ENCODE data around the gene GARIN5B. TPM values are rescaled to one million over a fixed set of nuclear protein-coding genes. Genes with fewer than 3 reads are reported as not detected.

Gene GARIN5B
- total RNA-seq, 1 donor from 2014 or later = not detected

- DNase-seq (ENCODE audit: low read depth) = no peak
Observed at GRCh38 chr19:55389386-55390317, 26.6 kb upstream of the GARIN5B start.

DNA sequence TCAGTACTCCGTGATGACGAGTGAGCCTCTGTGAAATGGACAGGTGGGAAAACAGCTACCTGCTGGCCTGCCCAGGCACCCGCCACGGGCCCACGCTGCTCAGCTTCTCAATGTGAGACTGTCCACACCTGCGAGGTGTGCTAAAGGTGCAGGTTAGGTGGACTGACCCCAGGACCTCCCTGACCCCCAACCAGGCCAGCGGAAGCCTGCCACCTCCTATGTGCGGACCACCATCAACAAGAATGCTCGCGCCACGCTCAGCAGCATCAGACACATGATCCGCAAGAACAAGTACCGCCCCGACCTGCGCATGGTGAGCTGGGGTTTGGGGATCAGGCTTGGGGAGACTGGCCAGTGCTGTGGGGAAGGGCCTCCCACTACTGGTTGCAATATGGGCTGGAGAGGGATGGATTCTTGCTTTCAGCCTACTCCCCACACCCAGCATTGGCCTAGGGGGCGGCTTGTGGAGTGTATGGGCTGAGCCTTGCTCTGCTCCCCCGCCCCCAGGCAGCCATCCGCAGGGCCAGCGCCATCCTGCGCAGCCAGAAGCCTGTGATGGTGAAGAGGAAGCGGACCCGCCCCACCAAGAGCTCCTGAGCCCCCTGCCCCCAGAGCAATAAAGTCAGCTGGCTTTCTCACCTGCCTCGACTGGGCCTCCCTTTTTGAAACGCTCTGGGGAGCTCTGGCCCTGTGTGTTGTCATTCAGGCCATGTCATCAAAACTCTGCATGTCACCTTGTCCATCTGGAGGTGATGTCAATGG, 24.9 kb upstream of the GARIN5B start:
- no peak for DNase-seq (ENCODE audit: low read depth)

GRCh38 chr19:55386493-55386971, 23.5 kb upstream of the GARIN5B start:
- no peak for DNase-seq (ENCODE audit: low read depth)

DNA sequence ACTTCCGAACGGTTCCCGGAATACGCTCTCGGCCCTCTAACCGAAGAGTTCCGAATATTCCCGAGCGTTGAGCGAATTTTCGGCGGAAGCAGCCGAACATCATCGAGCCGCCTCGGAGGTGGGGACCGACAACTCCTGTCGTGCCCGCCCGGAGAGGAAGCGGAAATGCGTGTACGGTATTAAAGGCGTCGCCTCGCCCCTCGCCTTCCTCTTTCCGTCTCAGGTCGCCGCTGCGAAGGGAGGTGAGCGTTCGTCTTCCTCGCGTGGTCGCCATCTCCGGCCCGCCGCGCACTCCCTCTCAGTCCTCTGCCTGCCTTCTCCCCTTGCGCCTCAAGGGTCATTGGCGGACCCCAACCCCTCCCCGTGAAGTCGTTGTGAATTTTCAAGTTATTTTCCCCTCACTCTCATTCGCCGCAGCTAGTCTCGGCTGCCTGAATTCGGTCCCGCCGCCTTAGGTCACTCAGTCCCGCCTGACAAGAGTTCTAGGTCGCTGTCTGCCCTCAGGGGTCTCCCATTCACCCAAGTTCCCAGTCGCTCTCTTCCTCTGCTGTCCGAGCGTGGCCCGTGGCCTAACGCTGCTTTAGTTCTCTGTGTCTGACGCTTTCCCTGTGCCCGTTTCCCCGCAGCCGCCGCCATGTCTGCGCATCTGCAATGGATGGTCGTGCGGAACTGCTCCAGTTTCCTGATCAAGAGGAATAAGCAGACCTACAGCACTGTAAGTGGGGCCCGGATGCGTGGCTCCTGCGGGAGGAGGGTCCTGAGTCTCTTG, 22.8 kb upstream of the GARIN5B start, which contains the start of gene RPL28:
RPL28 (plus strand) TSS at position 209 of the 769 bp plus-strand sequence; CDS start at position 635, 426 bp downstream.
- DNase-seq (ENCODE audit: low read depth) = peak; percentile 93

DNA sequence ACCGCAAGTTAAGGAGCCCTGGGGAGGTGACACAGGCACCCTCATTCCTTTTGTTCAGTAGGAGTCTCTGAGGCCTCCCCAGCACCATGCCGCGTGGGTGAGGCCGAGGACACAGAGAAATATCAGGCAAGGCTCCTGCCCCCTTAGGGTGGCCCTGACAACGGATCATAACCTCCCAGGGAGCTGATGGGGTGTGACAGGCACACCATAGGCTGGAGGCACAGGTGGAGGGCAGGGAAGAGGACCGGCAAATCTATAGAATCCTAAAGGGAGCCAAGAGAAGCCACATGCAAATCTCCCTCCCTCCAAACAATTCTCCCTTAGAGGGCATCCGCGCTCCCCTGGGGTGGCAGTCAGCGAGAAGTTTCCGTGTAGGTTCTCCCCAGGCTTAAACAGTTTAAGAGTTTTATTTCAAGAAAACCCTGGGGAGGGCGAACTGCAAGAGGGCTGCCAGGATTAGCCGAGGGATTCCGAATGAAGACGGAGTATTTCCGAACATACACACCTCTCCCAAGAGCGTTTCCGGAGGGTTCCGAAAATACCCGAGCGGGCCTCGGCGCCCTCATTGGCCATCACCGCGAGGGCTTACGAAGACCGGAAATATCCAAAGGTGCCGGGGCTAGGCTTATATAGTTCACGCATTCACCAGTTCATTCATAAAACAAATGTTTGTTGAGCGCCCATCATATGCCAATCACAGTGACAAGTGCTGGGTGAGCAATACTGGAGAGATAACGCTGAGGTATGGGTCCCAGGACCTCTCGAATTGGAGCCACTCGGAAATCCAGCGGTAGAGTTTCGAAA, 22.1 kb upstream of the GARIN5B start:
- peak; percentile 95 for DNase-seq (ENCODE audit: low read depth)

GRCh38 chr19:55384131-55384919, 21.3 kb upstream of the GARIN5B start, which contains the start of gene TMEM238:
Gene TMEM238, minus strand, starts transcription at chr19:55384292. Its CDS starts 33 bp downstream, at chr19:55384259.
- DNase-seq (ENCODE audit: low read depth) = no peak

GRCh38 chr19:55383279-55384130, 20.4 kb upstream of the GARIN5B start:
- no peak for DNase-seq (ENCODE audit: low read depth)

GRCh38 chr19:55382522-55383054, 19.5 kb upstream of the GARIN5B start:
- no peak for DNase-seq (ENCODE audit: low read depth)

DNA sequence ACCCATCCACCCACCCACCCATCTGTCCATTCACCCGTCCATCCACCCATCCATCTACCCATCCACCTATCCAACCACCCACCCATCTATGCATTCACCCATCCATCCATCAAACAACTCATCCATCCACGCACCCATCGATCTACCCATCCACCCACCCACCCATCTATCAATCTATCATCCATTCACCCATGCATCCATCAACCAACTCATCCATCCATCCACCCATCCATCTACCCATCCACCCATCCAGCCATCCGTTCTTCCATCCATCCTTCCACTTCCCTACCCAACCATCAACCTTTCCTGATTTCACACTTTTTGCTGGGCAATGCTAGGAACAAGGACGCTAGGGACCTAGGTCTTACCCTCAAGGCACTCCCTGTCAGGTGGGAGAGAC, 19.0 kb upstream of the GARIN5B start:
- DNase-seq (ENCODE audit: low read depth) = no peak

DNA sequence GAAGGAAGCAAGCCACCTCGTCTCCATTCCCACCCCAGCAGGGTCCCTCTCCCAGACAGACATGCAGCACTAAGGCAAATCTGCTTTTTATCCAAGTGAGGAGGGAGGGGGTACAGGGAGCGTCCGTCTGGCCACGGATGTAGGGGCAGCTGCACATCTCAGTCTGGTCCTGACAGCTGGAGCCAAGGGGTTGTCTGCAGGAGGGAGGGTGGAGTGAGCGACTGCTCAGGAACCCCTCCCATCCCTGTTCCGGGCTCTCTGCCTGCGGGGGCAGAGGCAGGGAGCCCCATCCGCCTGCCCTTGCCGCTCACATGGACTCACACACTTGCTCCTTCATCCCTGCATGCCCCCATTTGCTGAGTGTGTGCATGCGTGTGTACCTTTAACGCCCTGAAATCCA, 16.1 kb upstream of the GARIN5B start:
- no peak for DNase-seq (ENCODE audit: low read depth)

DNA sequence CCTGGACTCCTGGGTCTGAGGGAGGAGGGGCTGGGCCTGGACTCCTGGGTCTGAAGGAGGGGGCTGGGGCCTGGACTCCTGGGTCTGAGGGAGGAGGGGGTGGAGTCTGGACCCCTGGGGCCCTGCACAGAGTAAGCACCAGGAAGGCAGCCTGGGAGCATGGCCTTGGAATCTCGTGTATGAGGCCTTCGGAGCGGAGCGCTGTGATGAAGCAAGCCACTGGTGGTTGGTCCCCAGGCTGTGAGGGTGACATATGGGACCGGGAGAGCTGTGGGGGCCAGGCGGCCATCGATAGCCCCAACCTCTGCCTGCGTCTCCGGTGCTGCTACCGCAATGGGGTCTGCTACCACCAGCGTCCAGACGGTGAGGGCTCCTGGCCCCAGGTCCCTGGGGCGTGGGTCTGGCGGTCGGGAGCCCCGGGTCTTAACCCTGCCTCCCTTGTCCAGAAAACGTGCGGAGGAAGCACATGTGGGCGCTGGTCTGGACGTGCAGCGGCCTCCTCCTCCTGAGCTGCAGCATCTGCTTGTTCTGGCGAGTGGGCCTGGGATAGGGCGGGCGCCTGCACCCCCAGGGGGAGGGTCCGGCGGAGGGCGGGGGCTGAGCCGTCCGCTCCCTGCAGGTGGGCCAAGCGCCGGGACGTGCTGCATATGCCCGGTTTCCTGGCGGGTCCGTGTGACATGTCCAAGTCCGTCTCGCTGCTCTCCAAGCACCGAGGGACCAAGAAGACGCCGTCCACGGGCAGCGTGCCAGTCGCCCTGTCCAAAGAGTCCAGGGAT, 14.5 kb upstream of the GARIN5B start:
- DNase-seq (ENCODE audit: low read depth) = no peak

DNA sequence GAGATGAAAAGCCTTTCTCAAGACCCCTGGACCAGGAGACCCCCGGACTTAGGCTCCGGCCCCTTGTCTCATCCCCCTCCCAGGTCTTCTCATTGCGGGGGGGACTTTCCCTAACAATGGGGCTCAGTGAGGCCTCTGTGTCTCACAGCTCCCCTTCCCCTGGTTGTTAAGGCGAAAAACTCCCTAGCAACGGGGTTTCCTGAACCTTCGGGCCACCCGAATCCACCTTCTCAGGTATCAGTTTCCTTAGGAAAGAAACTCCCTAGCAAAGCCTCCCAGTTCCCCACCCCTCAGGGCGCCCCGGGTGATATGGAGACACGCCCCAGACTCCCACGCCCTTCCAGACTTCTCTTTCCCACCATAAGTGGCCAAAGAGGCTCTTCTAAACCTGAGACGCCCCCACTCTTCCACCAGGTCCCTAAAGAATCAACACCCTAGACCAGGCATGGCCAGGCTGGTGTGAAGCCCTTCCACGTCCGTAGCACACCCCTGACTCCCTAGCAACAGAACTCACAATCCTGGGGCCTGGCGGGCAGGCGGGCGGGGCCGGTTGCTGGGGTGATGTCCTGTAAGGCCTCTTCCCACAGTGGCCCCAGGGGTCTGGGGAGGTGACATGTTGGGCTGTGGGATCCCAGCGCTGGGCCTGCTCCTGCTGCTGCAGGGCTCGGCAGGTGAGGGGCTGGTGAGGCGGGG, 13.3 kb upstream of the GARIN5B start, which contains the start of gene TMEM190:
TMEM190 (plus strand) TSS at position 586 of the 693 bp plus-strand sequence; CDS start at position 614, 28 bp downstream.
- DNase-seq (ENCODE audit: low read depth) = no peak

- no peak for DNase-seq (ENCODE audit: low read depth)
Observed at GRCh38 chr19:55373993-55374757, 11.1 kb upstream of the GARIN5B start.

GRCh38 chr19:55373306-55373992, 10.4 kb upstream of the GARIN5B start:
- no peak for DNase-seq (ENCODE audit: low read depth)

DNA sequence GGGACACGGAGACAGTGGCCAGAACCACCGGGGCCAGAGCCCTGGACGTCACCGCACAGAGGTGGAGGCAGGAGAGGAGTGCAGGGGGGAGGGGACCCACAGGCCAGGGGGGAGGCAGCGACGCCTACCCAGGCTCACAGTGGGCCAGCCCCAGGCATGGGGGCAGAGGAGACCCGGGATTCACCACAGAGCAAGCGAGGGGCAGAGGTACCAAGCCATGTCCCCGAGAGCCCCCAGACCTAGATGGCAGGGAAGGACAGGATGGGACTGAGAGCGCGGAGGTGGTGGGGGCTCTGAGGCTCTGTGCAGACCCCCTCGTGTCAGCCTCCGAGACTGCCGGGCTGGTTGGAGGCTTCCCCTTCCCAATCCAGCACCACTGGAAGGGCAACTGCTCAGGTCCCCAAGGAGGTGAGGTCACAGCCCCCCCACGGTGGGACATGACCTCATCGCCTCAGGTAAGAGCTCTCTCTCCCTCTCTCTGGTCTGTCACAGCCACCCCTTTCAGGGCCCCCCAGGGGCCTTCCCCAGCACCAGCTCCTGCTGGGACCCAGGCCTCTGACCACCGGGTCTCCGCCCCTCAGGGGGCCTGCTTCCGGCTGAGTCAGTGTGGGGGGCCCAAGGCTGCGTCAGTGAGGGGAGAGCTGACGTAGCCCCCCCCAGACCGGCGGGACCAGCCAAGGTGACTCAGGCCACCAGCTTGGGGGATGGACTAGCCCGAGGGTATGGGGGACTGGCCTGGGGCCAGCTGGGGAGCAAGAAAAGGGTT, 9.4 kb upstream of the GARIN5B start:
- DNase-seq (ENCODE audit: low read depth) = no peak
